Thyroid gland (tissue), 4 donors: ENCODE results near the gene OR51B2. TPM values are rescaled to one million over a fixed set of nuclear protein-coding genes. Genes with fewer than 3 reads are reported as not detected.

Experiments
- DNase-seq, 2 donors: peaks; one replicate each; pipeline ENCODE4 v3.0.0-alpha.2; 2019
- H3K27ac ChIP-seq, 3 donors: fragments of 200-600 bp; sonication (generic); 1 replicate in 2 of 3; 2 replicates in 1 of 3; pipeline ENCODE4 v1.5.1; 2016 to 2019; ENCODE audit warnings: mild to moderate bottlenecking in 1 of 3, moderate library complexity in 1 of 3
- H3K27me3 ChIP-seq: fragments of 200-600 bp; sonication (generic); one replicate; pipeline ENCODE4 v1.5.1; 2019
- H3K36me3 ChIP-seq, 2 donors: fragments of 200-600 bp; sonication (generic); one replicate each; pipeline ENCODE4 v1.5.1; 2016 to 2019
- H3K4me1 ChIP-seq, 2 donors: fragments of 200-600 bp; sonication (generic); one replicate each; pipeline ENCODE4 v1.5.1; 2017 to 2019
- H3K4me3 ChIP-seq, 3 donors: fragments of 200-600 bp; sonication (generic); replicated peaks in 1 of 3; 1 replicate in 2 of 3; 2 replicates in 1 of 3; pipeline ENCODE4 v1.5.1; 2016; ENCODE audit warnings: mild to moderate bottlenecking in 1 of 3
- H3K9me3 ChIP-seq: fragments of 200-600 bp; sonication (generic); one replicate; pipeline ENCODE4 v1.5.1; 2017
- POLR2A ChIP-seq, 2 donors: fragments of 450-650 bp; IDR thresholded peaks; one replicate each; pipeline ENCODE4 v1.6.1; 2017; ENCODE audit warnings: antibody characterized with exemption in 2 of 2, mild to moderate bottlenecking in 2 of 2, moderate library complexity in 1 of 2
- WGBS, 2 donors: methylation state at CpG; one replicate each; pipeline ENCODE4 v1.1.5; 2017; 5-methylcytosine and 5-hydroxymethylcytosine counted together
- intact Hi-C: fragments of 100-400 bp; cut with DNase I; formaldehyde crosslinking; loops from one replicate; pipeline ENCODE4 v1.15.1; 2023
- total RNA-seq, 4 donors: library from RNA; depleted of rRNA; stranded (reverse); fragments of >200 nt; gene quantifications; one replicate each; pipeline ENCODE4 v1.2.3, GENCODE V29; 2016
- TF ChIP-seq, protein P1 (sequence below), 6 experiments: fragments of 200-600 bp in 3 of 6; fragments of 450-650 bp in 3 of 6; sonication (generic) in 3 of 6; IDR thresholded peaks; one replicate each; pipeline ENCODE4 v1.5.1; 2016 to 2019; ENCODE audit warnings: antibody characterized with exemption in 6 of 6, mild to moderate bottlenecking in 2 of 6, inconsistent platforms in 1 of 6, moderate library complexity in 1 of 6

Gene OR51B2
- total RNA-seq, 4 donors from 2014 or later = not detected

GRCh38 chr11:5291207-5291838 is 32.8 kb downstream of the OR51B2 start:
- 83 to 91% methylated on average over 1 of the region's 1 CpG for WGBS, 2 donors
- DNase-seq = no peak
- Histone ChIP-seq H3K4me3 (no peak overlapping the region), H3K9me3 (no peaks in the 10 kb centered on the region), H3K4me1 (no peaks in the 10 kb centered on the region), H3K27ac (no peak overlapping the region), H3K27me3 (no peaks in the 10 kb centered on the region), H3K36me3 (no peaks in the 10 kb centered on the region)
- TF ChIP-seq, protein P1, sequence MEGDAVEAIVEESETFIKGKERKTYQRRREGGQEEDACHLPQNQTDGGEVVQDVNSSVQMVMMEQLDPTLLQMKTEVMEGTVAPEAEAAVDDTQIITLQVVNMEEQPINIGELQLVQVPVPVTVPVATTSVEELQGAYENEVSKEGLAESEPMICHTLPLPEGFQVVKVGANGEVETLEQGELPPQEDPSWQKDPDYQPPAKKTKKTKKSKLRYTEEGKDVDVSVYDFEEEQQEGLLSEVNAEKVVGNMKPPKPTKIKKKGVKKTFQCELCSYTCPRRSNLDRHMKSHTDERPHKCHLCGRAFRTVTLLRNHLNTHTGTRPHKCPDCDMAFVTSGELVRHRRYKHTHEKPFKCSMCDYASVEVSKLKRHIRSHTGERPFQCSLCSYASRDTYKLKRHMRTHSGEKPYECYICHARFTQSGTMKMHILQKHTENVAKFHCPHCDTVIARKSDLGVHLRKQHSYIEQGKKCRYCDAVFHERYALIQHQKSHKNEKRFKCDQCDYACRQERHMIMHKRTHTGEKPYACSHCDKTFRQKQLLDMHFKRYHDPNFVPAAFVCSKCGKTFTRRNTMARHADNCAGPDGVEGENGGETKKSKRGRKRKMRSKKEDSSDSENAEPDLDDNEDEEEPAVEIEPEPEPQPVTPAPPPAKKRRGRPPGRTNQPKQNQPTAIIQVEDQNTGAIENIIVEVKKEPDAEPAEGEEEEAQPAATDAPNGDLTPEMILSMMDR (IDR thresholded peaks at IDR 0.05) = peak in 1 of 6 experiments; percentile 10
- TF ChIP-seq POLR2A (IDR thresholded peaks at IDR 0.05) = no peak
- intact Hi-C loops = no loop called here

- Histone ChIP-seq H3K27ac (no peak overlapping the region), H3K27me3 (no peaks in the 10 kb centered on the region), H3K36me3 (no peaks in the 10 kb centered on the region), H3K4me3 (no peak overlapping the region), H3K4me1 (no peaks in the 10 kb centered on the region), H3K9me3 (no peaks in the 10 kb centered on the region)
- intact Hi-C loops = no loop called here
- 89 to 96% methylated on average over 1 of the region's 1 CpG for WGBS, 2 donors
- DNase-seq = no peak
- TF ChIP-seq, protein P1 (IDR thresholded peaks at IDR 0.05) = no peak
- TF ChIP-seq POLR2A (IDR thresholded peaks at IDR 0.05) = no peak
Observed at GRCh38 chr11:5290106-5290505, 34.0 kb downstream of the OR51B2 start.

DNA sequence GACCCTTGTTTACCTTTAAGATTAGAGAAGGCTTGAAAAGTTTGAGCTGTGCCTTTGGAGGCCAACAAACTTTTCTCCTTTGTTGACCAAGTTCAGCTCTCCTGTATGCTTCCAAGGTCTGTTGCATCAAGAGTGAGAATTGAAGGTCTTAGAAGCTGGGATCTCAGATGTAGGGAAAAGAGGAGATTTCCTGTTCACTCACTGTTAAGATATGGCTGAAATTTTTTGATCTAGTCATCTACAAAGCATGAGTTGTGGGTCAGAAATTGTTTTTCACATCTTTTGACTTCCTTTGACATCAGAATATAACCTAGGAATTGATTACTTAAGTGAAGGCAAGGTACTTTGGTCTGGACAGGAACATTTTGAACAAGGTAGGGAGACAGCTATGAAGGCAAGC is 34.4 kb downstream of the OR51B2 start:
- Histone ChIP-seq H3K9me3 (no peaks in the 10 kb centered on the region), H3K36me3 (no peaks in the 10 kb centered on the region), H3K27ac (no peak overlapping the region), H3K4me1 (no peaks in the 10 kb centered on the region), H3K27me3 (no peaks in the 10 kb centered on the region), H3K4me3 (no peak overlapping the region)
- intact Hi-C loops = no loop called here
- no peak for TF ChIP-seq POLR2A (IDR thresholded peaks at IDR 0.05)
- TF ChIP-seq, protein P1 (IDR thresholded peaks at IDR 0.05) = no peak
- DNase-seq = no peak

DNA sequence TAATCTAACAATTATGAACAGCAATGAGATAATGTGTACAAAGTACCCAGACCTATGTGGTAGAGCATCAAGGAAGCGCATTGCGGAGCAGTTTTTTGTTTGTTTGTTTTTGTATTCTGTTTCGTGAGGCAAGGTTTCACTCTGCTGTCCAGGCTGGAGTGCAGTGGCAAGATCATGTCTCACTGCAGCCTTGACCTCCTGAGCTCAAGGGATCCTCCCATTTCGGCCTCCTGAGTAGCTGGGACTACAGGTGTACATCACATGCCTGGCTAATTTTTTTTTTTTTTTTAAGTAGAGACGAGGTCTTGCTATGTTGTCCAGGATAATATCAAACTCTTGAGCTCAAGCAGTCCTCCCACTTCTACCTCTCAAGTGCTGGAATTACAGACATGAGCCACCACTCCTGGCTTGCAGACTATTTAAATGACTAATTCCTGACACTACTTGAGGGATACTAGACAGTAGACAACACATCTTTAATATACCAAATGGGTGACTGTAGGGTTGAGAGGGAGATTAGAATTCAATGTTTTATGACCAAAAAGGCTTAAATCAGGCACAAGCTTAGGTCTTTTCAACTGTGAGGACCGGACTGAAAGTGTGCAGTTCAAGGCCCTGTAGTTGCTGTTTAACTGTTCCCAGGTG is 35.1 kb downstream of the OR51B2 start:
- Histone ChIP-seq H3K9me3 (no peaks in the 10 kb centered on the region), H3K27ac (no peak overlapping the region), H3K36me3 (no peaks in the 10 kb centered on the region), H3K4me3 (no peak overlapping the region), H3K4me1 (no peaks in the 10 kb centered on the region), H3K27me3 (no peaks in the 10 kb centered on the region)
- WGBS, 2 donors = 78 to 81% methylated on average over 6 of the region's 6 CpGs
- intact Hi-C loops = no loop called here
- no peak for TF ChIP-seq POLR2A (IDR thresholded peaks at IDR 0.05)
- TF ChIP-seq, protein P1 (IDR thresholded peaks at IDR 0.05) = no peak
- DNase-seq = no peak

DNA sequence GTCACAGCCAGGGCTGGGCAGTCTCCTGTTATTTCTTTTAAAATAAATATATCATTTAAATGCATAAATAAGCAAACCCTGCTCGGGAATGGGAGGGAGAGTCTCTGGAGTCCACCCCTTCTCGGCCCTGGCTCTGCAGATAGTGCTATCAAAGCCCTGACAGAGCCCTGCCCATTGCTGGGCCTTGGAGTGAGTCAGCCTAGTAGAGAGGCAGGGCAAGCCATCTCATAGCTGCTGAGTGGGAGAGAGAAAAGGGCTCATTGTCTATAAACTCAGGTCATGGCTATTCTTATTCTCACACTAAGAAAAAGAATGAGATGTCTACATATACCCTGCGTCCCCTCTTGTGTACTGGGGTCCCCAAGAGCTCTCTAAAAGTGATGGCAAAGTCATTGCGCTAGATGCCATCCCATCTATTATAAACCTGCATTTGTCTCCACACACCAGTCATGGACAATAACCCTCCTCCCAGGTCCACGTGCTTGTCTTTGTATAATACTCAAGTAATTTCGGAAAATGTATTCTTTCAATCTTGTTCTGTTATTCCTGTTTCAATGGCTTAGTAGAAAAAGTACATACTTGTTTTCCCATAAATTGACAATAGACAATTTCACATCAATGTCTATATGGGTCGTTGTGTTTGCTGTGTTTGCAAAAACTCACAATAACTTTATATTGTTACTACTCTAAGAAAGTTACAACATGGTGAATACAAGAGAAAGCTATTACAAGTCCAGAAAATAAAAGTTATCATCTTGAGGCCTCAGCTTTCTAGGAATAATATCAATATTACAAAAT is 35.8 kb downstream of the OR51B2 start:
- no peaks in the 10 kb centered on the region for H3K4me1 ChIP-seq
- no peak overlapping the region for H3K4me3 ChIP-seq
- H3K27me3 ChIP-seq = no peaks in the 10 kb centered on the region
- H3K27ac ChIP-seq = no peak overlapping the region
- intact Hi-C loops = no loop called here
- 75 to 81% methylated on average over 7 of the region's 7 CpGs for WGBS, 2 donors
- DNase-seq = no peak
- H3K9me3 ChIP-seq = no peaks in the 10 kb centered on the region
- TF ChIP-seq, protein P1 (IDR thresholded peaks at IDR 0.05) = no peak
- TF ChIP-seq POLR2A (IDR thresholded peaks at IDR 0.05) = no peak
- no peaks in the 10 kb centered on the region for H3K36me3 ChIP-seq
